Measurements from ENCODE around the gene TBK1. TPM values are rescaled to one million over a fixed set of nuclear protein-coding genes. Genes with fewer than 3 reads are reported as not detected.

TBK1 gene
- total RNA-seq, 3 donors from 2014 or later: 27.7 to 43.9 (median 40.6) TPM

DNA sequence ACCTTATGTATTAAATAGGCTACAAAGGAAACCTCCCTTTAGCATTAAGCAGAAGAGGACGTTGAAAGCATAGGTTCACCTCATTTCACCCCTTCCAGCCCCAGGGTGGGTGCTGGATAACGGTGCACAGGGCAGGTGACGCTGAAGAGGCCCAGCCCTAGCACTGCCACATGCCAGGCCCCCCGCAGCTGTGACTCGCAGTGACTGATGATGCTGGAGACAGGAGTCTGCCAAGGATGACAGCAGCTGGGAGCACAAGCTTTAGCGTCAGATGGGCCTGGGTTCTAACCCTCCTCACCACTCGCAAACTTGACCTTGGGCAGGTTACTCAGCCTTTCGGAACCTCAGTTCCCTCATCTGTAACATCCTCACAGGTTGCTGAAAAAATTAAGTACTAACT lies 76.7 kb downstream of the TBK1 start:
- intact Hi-C loops (cut with DNase I; ENCODE audit: low total_unique reads): no loop called here
- H3K9me3 ChIP-seq: no peaks in the 10 kb centered on the region
- H3K27ac ChIP-seq: no peak overlapping the region
- no peak for DNase-seq (ENCODE audit: low spot score in 2 of 2)
- no peak for TF ChIP-seq POLR2A (IDR thresholded peaks at IDR 0.05)
- TF ChIP-seq, protein P1, sequence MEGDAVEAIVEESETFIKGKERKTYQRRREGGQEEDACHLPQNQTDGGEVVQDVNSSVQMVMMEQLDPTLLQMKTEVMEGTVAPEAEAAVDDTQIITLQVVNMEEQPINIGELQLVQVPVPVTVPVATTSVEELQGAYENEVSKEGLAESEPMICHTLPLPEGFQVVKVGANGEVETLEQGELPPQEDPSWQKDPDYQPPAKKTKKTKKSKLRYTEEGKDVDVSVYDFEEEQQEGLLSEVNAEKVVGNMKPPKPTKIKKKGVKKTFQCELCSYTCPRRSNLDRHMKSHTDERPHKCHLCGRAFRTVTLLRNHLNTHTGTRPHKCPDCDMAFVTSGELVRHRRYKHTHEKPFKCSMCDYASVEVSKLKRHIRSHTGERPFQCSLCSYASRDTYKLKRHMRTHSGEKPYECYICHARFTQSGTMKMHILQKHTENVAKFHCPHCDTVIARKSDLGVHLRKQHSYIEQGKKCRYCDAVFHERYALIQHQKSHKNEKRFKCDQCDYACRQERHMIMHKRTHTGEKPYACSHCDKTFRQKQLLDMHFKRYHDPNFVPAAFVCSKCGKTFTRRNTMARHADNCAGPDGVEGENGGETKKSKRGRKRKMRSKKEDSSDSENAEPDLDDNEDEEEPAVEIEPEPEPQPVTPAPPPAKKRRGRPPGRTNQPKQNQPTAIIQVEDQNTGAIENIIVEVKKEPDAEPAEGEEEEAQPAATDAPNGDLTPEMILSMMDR (IDR thresholded peaks at IDR 0.05): no peak
- TF ChIP-seq POLR2AphosphoS5 (IDR thresholded peaks at IDR 0.05): no peak
- no peaks in the 10 kb centered on the region for H3K36me3 ChIP-seq
- no peaks in the 10 kb centered on the region for H3K4me1 ChIP-seq
- H3K4me3 ChIP-seq: no peak overlapping the region
- H3K27me3 ChIP-seq: no peaks in the 10 kb centered on the region

DNA sequence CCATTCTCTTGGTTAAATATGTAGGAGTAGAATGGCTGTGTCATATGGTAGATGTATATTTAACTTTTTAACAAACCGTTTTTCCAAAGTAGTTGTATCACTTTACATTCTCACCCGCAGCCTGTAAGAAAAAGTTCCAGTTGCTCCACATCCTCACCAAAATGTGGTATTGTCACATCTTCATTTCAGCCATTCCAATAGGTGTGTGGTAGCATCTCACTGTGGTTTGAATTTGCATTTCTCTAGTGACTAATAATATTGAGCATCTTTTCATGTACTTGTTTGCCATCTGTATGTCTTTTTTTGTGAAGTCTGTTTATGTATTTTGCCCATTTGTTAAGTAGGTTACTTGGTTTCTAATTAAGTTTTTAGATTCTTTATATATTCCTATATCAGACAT lies 78.6 kb downstream of the TBK1 start:
- H3K4me1 ChIP-seq: no peaks in the 10 kb centered on the region
- intact Hi-C loops (cut with DNase I; ENCODE audit: low total_unique reads): no loop called here
- H3K4me3 ChIP-seq: no peak overlapping the region
- H3K36me3 ChIP-seq: no peaks in the 10 kb centered on the region
- no peak for DNase-seq (ENCODE audit: low spot score in 2 of 2)
- H3K27ac ChIP-seq: no peak overlapping the region
- TF ChIP-seq, protein P1 (IDR thresholded peaks at IDR 0.05): no peak
- TF ChIP-seq POLR2AphosphoS5 (IDR thresholded peaks at IDR 0.05): no peak
- no peak for TF ChIP-seq POLR2A (IDR thresholded peaks at IDR 0.05)
- H3K27me3 ChIP-seq: no peaks in the 10 kb centered on the region
- no peaks in the 10 kb centered on the region for H3K9me3 ChIP-seq

DNA sequence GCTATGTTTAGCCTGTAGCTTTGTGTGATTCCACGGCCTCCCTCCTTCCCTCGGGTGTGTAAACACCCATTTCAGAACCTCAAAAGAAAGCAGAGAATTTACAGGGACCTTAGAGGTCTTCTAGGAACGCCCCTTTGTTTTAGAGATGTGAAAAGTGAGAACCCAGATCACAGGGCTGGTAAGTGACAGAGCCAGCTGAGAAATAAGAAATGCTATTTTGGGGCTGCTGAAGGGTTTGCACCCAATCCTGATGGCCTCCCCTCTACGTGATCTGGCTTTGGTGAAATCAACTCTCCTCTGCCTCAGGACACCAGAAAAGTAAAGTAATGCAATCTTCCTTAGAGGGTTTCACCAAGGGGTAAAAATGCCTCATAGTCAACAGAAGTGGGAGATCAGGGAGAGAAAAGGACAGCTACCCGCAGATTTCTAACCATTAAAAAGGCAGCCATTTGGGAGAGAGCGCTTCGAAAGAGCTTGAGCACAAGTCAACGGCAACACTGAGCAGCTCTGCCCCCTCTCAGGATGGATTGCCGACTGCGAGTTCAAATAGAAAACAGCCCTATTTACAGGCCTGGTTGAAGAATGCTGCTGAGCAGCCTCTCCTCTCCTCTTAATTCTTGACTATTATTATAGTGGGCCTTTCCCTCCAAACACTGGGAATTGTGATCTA lies 79.9 kb downstream of the TBK1 start:
- no peaks in the 10 kb centered on the region for H3K9me3 ChIP-seq
- no peak for DNase-seq (ENCODE audit: low spot score in 2 of 2)
- no peak overlapping the region for H3K4me3 ChIP-seq
- TF ChIP-seq POLR2AphosphoS5 (IDR thresholded peaks at IDR 0.05) (no peak), POLR2A (IDR thresholded peaks at IDR 0.05) (no peak)
- TF ChIP-seq, protein P1 (IDR thresholded peaks at IDR 0.05): no peak
- no peak overlapping the region for H3K27ac ChIP-seq
- H3K4me1 ChIP-seq: no peaks in the 10 kb centered on the region
- no peaks in the 10 kb centered on the region for H3K27me3 ChIP-seq
- H3K36me3 ChIP-seq: no peaks in the 10 kb centered on the region
- intact Hi-C loops (cut with DNase I; ENCODE audit: low total_unique reads): no loop called here

DNA sequence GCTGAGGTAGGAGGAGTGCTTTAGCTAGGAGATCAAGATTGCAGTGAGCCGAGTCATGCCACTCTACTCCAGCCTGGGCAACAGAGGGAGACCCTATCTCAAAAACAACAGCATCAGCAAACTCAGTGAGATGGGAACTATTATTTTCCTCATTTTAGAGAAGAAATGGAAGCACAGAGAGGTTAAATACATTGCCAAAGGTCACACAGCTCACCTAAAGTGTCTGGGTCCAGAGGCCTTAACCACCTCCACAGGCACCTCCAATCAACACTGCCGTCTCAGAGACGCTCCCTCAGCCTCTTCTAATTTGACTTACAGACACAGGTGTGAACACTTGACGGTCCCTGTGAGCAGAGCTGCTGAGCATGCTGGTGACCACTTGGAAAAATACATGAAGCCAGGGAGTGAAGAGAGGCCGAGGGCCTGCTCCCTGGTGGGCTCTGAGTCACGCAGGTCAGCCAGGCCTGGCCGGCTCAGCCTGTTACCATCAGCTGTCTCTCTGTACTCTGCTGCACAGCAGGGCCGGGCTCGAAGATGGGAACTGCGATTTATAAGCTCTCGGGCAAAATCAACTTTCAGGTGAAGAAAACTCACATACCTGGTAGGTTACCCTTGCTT lies 80.9 kb downstream of the TBK1 start:
- Histone ChIP-seq H3K36me3 (no peaks in the 10 kb centered on the region), H3K27me3 (no peaks in the 10 kb centered on the region), H3K4me3 (no peak overlapping the region), H3K27ac (no peak overlapping the region), H3K4me1 (no peaks in the 10 kb centered on the region), H3K9me3 (no peaks in the 10 kb centered on the region)
- no peak for DNase-seq (ENCODE audit: low spot score in 2 of 2)
- no peak for TF ChIP-seq POLR2A (IDR thresholded peaks at IDR 0.05)
- TF ChIP-seq, protein P1 (IDR thresholded peaks at IDR 0.05): no peak
- TF ChIP-seq POLR2AphosphoS5 (IDR thresholded peaks at IDR 0.05): no peak
- intact Hi-C loops (cut with DNase I; ENCODE audit: low total_unique reads): no loop called here

DNA sequence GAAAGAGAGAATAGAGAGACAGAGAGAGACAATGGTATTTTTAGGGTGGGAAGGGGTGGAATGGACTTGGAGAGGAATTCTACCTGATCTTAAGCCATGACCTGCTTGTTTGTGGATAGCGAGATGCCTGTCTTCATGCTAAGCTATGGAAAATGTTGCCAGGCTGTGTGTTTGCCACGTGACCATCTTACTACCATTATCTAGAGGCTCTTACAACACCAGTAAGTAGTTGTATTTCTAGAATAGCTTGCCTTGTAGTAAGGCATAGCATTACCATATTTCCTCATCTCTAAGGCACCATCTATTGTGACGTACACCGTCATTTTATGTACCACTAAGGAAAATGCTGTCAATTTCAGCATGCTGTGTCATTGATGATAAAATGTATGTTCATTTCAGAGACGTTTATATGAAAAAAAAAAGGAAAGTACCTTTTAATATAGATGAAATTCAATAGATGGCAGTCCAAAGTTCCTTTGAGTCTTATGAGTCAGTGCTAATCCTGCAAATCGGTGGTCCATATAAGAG lies 82.8 kb downstream of the TBK1 start:
- no peak for DNase-seq (ENCODE audit: low spot score in 2 of 2)
- H3K4me3 ChIP-seq: no peak overlapping the region
- no peak overlapping the region for H3K27ac ChIP-seq

More for the DNA sequence above, 82.8 kb downstream of the TBK1 start:
- no peaks in the 10 kb centered on the region for H3K27me3 ChIP-seq
- TF ChIP-seq POLR2A (IDR thresholded peaks at IDR 0.05) (no peak), POLR2AphosphoS5 (IDR thresholded peaks at IDR 0.05) (no peak)
- TF ChIP-seq, protein P1 (IDR thresholded peaks at IDR 0.05): no peak
- H3K9me3 ChIP-seq: no peaks in the 10 kb centered on the region
- intact Hi-C loops (cut with DNase I; ENCODE audit: low total_unique reads): no loop called here
- no peaks in the 10 kb centered on the region for H3K4me1 ChIP-seq
- no peaks in the 10 kb centered on the region for H3K36me3 ChIP-seq

All from breast epithelium (tissue), 4 donors.